ES-I3 (cell line): ENCODE results near the gene PIK3IP1.
"Not testable (repeated sequence)": the region's sequence is repeated elsewhere in the genome, so short reads cannot be mapped to it uniquely, and the experiment has no call there.

Experiments used
- H3K36me3 ChIP-seq: 2 replicates; pipeline ENCODE4 v1.6.1; 2013; ENCODE audit warnings: mild to moderate bottlenecking, low read length, control low read depth, moderate library complexity; ENCODE audit not compliant: insufficient read depth
- H3K4me1 ChIP-seq: 2 replicates; pipeline ENCODE4 v1.6.1; 2013; ENCODE audit warnings: mild to moderate bottlenecking, control low read depth, low read length; ENCODE audit not compliant: insufficient read depth
- H3K9ac ChIP-seq: 2 replicates; pipeline ENCODE4 v1.6.1; 2013; ENCODE audit warnings: low read depth, mild to moderate bottlenecking, low read length, moderate library complexity
- H3K9me3 ChIP-seq: 2 replicates; pipeline ENCODE4 v1.6.1; 2013; ENCODE audit warnings: mild to moderate bottlenecking, low read length, moderate library complexity; ENCODE audit not compliant: control insufficient read depth, insufficient read depth

The PIK3IP1 gene

GRCh38 chr22:31327806-31328543, 35.7 kb upstream of the PIK3IP1 start:
- Histone ChIP-seq H3K9ac (no peak overlapping the region), H3K9me3 (no peaks in the 10 kb centered on the region), H3K36me3 (peaks cover 20% of the 10 kb centered on the region), H3K4me1 (peaks cover 9% of the 10 kb centered on the region; the same call in 1 of the 2 replicates)

DNA sequence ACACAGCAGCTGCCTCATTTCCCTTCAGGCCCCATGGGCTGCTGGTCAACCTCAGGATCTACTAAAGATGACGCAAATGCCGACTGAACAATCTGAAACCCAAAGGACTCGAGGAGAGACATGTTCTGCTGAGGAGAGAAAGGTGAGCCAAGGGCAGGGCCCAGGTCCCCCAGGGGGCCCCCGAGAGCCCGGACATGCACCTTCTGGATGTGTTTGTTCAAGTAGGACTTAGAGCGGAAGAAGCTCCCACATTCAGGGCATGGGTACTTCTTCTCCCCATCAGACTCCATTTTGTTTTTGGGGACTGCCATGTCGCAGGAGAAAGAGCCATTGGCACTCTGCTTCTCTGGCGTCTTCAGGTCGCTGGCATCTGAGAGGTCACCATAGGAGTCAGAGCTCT, 34.6 kb upstream of the PIK3IP1 start:
- Histone ChIP-seq H3K4me1 (peaks cover 9% of the 10 kb centered on the region; the same call in 1 of the 2 replicates), H3K9me3 (no peaks in the 10 kb centered on the region), H3K36me3 (peaks cover 15% of the 10 kb centered on the region), H3K9ac (no peak overlapping the region)

DNA sequence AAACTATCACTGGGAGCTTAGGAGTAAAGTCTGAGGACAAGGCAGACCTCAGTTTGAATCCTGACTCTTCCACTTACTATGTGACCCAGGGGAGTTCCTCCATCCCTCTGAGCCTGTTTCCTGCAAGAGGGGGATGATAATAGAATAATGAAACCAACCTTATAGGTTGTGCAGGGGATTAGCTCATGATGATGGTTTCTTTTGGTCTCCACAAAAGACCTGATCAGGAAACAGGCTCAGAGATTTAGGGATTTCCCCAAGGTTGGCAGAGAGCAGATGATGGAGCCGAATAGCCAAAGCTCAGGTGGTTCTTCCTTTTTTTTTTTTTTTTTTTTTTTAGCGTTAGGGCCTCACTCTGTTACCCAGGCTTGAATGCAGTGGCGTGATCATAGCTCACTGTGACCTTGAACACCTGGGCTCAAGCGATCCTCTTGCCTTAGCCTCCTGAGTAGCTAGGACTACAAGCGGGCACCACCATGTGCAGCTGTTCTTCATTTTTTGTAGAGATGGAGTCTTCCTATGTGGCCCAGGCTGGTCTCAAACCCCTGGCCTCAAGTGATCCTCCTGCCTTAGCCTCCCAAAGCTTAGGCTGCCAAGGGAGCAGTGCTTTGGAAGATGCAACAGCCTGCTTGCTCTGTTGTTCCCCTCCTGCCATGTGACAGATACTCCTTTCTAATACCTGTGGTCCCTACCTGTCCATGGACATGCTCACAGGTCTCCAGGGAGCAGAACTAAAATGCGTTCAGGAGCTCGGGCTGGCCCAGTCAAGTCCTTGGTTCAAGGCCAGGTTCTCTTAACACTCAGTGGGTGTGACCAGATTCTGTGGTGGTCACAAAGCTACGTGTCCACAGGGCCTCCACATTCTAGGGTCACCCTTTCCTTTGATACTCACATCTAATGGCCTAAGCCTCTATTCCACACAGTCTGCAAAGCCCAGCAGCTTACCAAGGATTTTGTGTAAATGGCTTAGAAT, 31.6 kb upstream of the PIK3IP1 start:
- Histone ChIP-seq H3K9me3 (no peaks in the 10 kb centered on the region), H3K9ac (no peak overlapping the region), H3K4me1 (peaks cover 8% of the 10 kb centered on the region; the same call in 1 of the 2 replicates), H3K36me3 (peaks cover 9% of the 10 kb centered on the region)

DNA sequence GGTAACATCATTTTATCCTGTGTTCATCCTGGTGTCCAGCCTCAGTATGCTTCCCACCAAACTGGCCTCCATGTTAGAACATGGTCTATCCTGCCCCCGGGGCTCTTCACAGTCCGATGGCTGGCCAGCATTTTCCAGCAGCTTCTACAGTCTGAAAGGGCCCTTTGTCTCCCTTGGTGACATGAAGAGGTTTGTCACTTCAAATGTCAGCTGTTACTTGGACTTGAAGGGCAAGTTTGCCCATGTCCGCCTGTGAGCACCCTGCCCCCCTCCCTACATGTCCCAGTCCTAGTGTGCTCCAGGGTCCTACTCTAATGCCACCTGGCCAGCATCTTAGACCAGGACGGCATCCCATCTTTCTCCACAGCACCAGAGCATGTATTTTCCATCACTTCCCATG, 29.1 kb upstream of the PIK3IP1 start:
- Histone ChIP-seq H3K9me3 (no peaks in the 10 kb centered on the region), H3K4me1 (no peaks in the 10 kb centered on the region)

GRCh38 chr22:31314220-31314619, 21.9 kb upstream of the PIK3IP1 start:
- H3K9me3 ChIP-seq, H3K4me1 ChIP-seq, H3K36me3 ChIP-seq, H3K9ac ChIP-seq: not testable (repeated sequence)

More for the DNA sequence above, 29.1 kb upstream of the PIK3IP1 start:
- H3K36me3 ChIP-seq = peaks cover 9% of the 10 kb centered on the region
- H3K9ac ChIP-seq = no peak overlapping the region

DNA sequence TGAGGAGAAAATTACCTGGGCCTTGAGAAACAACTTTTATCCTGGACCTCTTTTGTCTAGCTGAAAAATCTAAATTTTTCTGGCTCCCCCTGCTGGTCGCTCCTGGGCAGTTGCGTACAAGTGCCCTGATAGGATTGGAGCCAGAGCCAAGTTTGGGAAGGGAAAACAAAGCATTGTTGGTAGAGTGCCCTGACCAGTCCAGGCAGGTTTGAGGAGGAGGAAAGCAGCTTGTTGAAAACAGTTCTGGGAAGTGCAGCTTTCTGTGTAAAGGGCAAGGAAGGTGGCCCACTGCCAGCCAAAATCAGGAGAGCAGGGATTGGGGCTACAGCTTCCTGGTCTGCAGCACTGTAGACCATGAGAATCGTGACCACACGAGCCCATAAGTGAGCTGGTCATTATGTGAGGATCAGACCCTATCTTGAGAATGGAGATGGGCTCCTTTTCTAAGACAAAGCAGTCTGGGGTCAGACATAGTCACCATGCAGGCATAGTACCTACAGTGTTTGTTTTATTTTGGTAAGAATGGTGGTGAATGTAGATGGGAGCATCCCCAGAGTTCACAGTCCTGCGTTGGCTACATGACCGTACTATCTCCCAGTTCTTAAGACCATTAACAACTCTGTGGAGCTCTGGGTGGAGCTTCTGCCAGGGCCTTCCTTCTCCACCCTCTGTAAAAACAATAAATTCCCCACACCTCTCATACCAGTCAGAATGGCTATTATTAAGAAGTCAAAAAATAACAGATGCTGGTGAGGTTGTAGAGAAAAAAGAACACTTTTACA, 21.3 kb upstream of the PIK3IP1 start:
- Histone ChIP-seq H3K9ac (no peak overlapping the region), H3K9me3 (no peaks in the 10 kb centered on the region; the same call in 1 of the 2 replicates), H3K36me3 (no peaks in the 10 kb centered on the region), H3K4me1 (peaks cover 4% of the 10 kb centered on the region)

DNA sequence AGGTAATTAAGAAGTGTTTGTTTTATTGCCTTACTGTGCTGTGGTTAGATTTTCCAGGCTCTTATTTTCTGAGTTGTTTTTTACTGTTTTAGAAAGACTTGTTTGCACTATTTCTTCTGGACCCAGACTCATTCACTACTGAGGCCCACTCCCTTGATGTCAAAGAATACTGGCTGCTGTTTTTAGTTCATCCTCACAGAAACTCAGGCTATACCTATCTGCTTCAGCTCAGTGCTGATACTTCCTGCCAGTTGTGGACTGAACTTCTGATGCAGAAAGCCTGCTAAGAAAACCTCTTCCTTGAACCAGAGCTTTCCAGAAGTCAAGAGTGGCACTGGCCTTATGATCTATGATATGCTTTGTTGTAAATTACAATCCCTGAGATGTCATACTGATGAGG, 15.9 kb upstream of the PIK3IP1 start:
- no peaks in the 10 kb centered on the region for H3K9me3 ChIP-seq
- H3K36me3 ChIP-seq = no peaks in the 10 kb centered on the region
- no peak overlapping the region for H3K9ac ChIP-seq
- no peaks in the 10 kb centered on the region; the same call in 1 of the 2 replicates for H3K4me1 ChIP-seq

GRCh38 chr22:31305194-31305593, 12.9 kb upstream of the PIK3IP1 start:
- no peaks in the 10 kb centered on the region for H3K4me1 ChIP-seq
- H3K9me3 ChIP-seq = no peaks in the 10 kb centered on the region
- H3K36me3 ChIP-seq = no peaks in the 10 kb centered on the region
- H3K9ac ChIP-seq = no peak overlapping the region

DNA sequence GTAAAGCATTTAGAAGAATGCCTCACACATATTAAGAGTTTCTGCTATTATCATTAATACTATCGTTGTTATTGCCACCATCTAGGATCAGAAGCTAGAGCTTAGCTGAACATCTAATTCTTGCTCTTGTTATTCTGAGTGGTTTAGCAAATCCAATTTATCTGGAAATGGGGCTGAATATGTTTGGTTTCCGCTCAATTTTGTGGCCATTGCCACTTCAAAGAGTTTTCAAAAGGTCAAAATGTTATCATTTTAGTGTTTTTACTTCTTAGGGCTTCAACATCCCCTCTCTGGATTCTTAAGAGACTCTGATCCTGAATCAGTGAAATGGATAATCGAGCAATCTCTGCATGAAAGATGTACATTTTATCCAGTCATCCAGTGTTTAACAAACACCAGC, 10.2 kb upstream of the PIK3IP1 start:
- no peaks in the 10 kb centered on the region for H3K4me1 ChIP-seq
- no peaks in the 10 kb centered on the region for H3K9me3 ChIP-seq
- H3K9ac ChIP-seq = no peak overlapping the region
- H3K36me3 ChIP-seq = no peaks in the 10 kb centered on the region

- H3K9ac ChIP-seq = no peak overlapping the region
- no peaks in the 10 kb centered on the region for H3K36me3 ChIP-seq
- no peaks in the 10 kb centered on the region for H3K4me1 ChIP-seq
- no peaks in the 10 kb centered on the region for H3K9me3 ChIP-seq
Measured at GRCh38 chr22:31302006-31302405, 9.7 kb upstream of the PIK3IP1 start.

DNA sequence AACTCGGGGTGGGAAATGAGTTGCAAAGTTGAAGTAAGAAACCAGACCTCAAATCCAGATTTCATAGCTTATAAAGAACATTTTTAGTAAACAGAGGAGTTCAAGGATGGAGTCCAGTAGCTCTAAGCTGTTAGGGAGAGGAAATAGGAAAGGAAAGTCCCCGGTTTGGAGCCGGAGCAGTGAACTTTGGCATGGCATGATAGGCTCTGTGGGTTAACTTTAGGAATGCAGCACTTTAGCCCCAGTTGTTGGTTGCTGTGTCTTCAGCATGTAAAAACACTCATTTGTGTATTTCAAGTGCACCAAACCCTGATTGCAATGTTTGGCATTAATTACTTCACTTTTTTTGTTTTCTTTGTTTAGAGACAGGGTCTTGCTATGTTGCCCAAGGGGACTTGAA, 8.6 kb upstream of the PIK3IP1 start:
- H3K36me3 ChIP-seq = no peaks in the 10 kb centered on the region
- H3K4me1 ChIP-seq = no peaks in the 10 kb centered on the region
- no peak overlapping the region for H3K9ac ChIP-seq
- no peaks in the 10 kb centered on the region for H3K9me3 ChIP-seq

GRCh38 chr22:31295831-31296657, 3.8 kb upstream of the PIK3IP1 start:
- H3K9ac ChIP-seq = no peak overlapping the region
- H3K4me1 ChIP-seq = no peaks in the 10 kb centered on the region
- H3K9me3 ChIP-seq = no peaks in the 10 kb centered on the region

GRCh38 chr22:31295360-31295759, 3.1 kb upstream of the PIK3IP1 start:
- Histone ChIP-seq H3K4me1 (no peaks in the 10 kb centered on the region), H3K9me3 (no peaks in the 10 kb centered on the region), H3K36me3 (no peaks in the 10 kb centered on the region), H3K9ac (no peak overlapping the region)

More at GRCh38 chr22:31295831-31296657, 3.8 kb upstream of the PIK3IP1 start:
- H3K36me3 ChIP-seq = no peaks in the 10 kb centered on the region
